Activated T-cell treated with anti-CD3 and anti-CD28 coated beads, Interleukin-2, amount 50 U/mL, for 1 hour (primary cell): ENCODE results near the gene TSPAN11.
"Not testable (repeated sequence)": the region's sequence is repeated elsewhere in the genome, so short reads cannot be mapped to it uniquely, and the experiment has no call there.

Source experiments
- DNase-seq: peaks from one replicate; pipeline ENCODE4 v3.0.0-alpha.2; 2020

Gene TSPAN11

DNA sequence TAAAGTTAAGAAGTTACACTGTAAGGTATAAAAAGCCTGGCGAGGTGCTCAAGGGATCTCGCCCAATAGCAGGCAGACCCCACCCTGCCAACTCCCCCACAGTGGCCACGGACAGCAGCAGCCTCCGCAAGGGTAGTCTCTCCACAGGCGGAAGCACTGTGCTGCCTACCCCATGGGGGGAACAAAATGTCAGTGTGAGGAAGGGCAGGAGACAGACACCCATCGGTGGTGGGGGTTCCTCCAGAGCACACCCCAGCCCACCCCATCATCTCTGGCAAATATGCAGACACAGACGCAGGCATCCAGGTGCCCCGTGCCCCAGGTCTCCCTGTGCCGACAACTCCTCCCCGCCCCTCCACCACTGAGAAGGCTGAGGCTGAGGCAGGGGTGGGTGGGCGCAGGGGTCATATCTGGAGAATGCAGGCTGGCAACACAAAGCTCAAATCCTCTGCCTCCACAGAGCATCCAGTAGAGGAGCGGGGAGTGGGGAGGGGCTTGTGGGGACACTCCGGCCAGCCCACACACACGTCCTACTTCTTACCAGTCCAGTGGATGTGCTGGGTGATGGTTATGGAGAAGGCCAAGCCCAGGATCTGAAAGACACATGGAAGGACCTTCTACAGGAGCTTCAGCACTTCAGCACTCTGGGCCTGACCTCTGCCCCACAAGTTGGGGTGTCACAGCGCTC lies 78.9 kb downstream of the TSPAN11 start:
- no peak for DNase-seq

DNA sequence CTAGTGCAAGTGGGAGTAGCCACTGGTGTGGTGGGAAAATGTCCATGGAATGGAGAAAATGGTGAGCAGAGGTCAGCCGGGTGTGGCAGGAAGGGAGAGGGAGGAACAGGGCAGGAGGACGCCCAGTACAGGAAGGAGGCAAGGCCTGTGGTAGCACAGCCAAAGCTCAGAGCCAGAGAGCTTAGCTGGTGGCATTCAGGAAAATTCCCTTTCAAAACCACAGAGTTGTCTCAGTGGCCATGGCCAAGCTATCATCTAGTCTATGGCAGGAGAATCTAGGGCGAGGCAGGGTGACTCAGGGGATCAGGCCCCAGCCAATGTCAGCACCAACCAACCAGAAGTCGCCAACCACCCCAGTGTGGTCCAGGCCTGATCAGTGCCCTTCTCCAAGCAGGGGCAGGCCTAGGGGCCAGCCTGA lies 79.4 kb downstream of the TSPAN11 start:
- no peak for DNase-seq

DNA sequence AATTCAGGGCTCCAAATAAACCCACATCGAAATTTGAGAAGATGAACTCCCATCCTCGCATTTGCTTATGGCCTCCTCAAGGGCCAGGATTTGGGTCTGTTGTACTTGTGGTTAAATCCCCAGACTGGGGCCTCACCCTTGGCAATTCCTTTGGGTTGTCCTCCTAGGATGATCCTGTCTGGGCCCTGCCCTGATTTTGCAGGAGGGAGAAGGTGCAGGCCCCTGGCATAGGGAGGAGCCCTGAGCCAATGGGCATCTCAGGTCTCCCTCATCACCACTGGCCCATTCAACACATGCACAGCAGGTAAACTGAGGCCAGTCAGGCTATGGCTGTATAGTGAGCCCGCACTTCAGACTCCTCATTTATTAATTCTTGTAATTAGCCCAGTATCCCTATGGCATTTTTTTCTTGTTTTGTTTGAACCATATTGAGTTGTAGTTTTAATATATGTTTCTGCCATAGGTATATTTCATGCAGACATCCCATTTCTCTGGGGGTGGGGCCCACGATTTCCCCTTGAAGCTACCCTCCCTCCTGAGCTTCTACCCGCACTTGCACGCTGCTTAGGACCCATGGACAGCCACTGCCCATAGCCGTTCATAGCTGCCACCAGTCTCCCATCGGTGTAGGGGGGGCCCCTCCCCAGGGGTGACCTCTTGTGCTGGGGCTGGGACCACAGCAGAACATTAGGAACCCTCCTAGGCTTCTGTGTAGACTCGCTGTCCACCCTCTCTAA lies 80.0 kb downstream of the TSPAN11 start:
- DNase-seq = no peak

DNA sequence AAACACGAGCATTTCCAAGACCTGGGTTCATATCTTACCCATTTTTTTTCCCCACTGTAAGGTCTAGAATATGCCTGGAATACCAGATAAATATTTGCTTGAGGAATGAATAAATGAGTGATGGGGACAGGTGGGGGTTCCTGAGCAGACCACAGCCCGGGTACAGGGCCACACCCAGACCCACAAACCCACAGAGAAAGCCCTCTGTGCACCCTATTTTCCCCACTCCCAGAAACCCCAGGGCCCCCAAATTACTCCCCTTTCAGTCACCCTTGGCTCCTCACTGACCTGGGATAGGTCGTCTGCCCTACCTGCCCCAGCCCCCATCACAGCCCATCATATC lies 80.6 kb downstream of the TSPAN11 start:
- no peak for DNase-seq

DNA sequence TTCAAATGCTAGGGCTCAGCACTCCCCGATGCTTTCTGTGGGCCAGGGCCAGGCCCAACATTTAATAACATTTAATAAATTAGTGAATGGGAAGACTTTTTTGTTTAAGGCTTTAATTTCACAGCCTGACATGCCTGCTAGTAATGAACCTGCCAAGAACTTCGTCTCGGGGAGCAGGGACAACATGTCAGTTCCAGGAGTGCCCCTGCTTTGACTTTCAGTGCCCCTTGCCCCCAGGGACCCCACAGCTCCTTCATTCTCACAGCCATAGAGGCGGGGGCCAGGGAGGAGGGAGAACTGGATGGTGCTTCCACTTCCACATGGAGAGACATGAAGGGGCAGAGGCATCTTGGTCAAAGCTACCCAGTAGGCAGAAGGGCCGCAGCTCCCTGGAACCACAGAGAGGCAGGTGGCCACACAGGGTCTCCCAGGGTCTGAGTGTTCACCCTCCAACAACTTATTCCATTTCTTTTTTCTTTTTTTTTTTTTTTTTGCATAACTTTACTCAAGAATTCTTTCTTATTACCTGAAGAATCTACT lies 81.2 kb downstream of the TSPAN11 start:
- no peak for DNase-seq

DNA sequence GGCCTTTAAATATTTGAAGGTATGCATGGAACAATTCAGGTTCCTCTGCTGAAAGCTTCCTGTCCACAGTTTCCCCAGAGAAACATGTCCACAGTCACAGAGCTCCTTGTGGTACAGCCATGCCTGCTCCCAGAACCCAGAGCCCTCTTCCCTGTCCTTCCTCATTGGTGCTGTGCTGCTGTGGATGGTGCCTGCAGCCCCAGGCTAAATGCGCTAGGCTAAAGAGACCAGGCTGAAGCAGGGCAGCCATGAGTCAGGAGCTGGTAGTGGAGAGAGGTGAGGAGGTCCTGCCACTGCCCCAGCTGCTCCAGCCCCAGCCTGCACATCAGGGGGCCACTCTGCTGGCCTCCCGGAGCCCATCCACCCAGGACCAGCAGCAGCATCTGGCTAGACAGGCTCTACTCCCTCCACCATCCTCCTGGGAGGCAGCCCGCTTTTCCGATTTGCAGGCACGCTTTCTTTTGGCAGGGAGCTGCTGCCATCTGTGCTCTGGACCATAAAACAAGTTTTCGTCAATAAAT lies 81.8 kb downstream of the TSPAN11 start:
- no peak for DNase-seq

DNA sequence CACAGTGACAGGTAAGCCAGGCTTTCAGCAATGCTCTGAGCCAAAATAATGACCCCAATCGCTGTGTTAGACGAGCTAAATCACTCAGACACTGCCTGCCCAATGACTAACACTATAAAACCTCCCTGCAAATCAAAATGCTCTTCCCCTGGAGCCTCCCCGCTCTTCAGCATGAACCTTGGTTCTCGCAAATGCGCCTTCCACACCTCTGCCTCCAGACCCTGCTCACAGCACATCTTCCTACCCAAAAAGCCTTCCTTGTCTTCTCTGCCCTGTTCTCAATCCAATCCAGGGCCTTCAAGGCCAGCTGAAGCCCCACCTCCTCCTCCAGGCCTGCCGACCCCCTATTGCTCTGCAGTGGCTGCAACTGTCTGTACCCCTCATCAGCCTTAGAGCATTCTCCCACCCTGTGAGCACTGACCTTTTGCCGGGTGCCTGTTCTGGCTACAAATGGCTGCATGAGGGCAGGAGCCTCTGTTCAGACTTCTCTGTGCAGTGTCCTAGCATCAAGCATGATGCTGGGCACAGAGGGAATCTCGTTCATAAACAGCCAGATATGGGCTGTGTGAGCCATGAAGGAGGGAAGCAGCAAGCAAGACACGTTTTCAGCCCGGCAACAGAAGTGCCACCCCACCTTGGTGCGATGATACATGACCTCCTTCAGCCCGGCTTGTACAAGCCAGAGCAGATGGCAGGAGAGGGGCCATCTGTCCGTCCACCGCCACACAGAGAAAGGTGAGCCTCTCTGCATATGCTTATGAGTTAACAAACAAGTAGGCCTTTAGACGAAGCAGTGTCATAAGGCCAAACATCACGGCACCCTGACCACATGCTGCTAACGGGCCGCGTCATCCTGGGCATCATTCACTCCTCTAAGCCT lies 82.7 kb downstream of the TSPAN11 start:
- no peak for DNase-seq

DNA sequence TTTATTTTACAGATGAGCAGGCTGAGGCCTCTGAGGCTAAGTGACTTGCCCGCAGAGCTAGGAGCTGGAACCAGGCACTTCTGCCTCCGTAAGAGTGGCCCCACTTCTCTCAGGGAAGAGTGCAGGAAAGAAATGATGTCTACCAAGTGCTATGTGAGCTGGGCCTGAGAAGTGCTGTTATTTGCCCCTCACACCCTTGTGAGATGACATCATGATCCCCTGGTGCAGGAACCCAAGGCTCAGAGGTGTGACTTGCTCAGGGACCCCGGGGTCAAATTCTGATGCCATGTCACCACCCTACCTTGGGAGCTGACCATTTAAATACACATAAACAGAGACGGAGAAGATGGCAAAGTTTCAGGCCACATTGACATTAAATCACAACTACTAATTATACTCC lies 83.4 kb downstream of the TSPAN11 start:
- DNase-seq = no peak

DNA sequence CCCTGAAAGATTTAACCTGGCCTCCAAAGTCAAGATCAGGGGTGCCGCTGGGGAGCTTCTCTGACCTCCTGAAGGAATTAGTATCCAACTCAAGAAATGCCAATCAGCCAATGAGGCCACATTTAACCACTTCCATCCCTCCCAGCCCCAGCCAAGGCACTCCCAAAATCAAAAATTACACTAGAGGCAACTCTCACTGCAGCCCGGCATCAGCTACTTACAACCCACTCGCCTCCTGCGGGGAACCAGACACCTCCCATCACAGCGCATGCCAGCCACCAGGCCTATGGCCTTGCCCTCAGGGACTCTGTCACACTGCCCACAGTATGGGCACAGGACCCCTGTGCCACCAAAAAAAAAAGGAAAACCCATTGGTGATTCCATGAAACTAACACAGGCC lies 84.8 kb downstream of the TSPAN11 start:
- no peak for DNase-seq

DNA sequence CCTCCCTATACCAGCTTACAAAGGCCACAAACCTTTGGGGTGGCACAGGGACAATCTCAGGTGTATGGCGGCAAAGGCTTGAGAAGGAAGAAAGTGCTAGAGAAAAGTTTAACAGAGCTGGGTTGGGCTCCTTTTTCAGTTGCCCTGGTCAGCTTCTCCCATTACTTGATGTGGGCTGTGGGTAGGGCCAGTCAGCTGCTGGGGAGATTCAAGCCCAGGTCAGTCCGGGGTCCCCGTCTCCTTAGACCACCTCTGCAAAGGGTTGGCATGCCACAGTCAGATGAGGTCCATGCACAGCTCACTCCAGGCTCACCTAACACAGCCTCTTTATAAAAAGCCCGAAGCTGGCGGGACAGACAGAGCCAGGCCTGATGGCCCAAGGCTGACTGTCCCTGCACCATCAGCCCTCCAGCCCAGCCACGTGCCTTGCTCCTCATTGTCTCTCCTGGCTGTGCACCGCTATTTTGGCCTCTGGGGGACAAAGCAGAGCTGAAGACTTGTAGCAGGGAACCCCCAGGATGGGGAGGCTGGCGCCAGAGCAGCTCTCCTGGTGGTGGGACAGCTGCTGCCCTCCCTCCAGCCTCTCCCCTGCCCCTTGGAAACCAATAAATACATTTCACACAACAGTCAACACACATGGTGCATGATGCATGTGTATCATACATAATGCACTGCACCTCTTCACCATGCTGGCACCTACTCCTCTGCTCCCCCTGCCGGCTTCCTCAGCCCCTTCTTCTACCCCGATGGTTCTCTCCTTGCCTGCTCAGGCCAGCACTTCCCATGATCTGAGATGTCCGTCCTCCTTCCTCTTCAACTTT lies 85.4 kb downstream of the TSPAN11 start:
- DNase-seq = no peak

DNA sequence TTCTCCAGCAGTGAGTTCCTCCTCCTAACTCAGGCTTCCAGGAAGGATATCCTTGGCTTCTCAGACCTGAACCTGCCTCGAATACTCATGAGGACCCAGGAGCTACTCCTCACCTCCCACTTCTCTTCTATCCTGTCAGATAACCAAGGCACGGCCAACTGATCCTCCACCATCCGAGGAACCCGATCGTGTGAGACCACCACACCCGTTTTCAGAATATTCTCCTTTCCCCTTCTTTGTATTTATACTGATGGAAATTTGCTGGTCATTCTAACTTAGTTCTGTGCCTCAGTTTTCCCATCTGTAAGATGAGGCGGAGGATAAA lies 86.0 kb downstream of the TSPAN11 start:
- not testable (repeated sequence) for DNase-seq

DNA sequence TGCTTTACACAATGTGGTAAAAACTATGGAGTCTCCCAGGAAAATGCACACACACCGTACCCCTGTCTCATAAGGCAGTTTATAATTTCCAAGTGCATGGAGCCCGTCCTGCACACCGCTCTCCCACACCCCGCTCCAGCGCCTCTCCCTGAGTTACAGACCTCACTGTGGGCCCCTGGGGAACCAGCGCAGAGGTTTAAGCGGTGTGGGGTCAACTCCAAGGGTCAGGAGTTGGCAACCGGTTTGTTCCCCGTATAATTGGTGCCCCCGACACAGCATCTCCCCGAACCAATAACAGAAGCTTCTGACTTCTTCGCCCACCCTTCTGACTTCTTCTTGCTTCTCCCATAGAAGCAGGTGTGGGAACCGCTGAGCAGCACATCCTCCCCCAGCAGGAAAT lies 88.7 kb downstream of the TSPAN11 start:
- DNase-seq = no peak

DNA sequence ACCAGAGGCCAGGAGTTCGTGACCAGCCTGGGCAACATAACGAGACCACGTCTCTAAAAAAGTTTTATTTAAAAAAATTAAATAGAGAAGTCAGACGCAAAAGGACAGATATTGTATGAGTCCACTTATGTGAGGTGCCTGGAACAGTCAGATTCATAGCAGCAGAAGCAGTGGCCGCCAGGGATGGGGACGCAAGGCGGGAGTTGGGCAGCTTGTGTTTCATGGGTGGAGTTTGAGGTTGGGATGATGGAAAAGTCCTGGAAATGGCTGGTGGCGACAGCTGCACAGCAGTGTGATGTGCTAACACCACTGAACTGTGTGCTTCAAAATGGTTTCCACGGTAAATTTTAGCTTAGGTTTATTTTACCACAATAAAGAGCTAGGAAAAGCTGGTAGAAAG lies 89.5 kb downstream of the TSPAN11 start:
- no peak for DNase-seq

DNA sequence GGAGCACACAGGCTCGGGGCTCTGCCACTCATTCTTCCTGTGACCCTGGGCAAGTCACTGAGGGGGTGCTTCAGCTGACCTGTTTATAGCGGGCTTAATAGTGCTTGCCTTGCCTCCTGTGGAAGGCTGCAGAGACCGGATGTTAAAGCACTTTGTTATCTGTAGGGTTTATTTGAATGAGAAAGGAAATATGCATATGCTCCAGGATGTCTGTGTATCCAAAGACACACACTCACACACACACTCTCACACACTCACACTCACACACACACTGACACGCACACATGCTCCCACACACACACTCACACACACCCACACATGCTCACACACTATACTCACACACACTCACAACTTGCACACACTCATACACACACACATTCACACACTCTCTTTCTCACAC lies 91.0 kb downstream of the TSPAN11 start:
- DNase-seq = no peak

DNA sequence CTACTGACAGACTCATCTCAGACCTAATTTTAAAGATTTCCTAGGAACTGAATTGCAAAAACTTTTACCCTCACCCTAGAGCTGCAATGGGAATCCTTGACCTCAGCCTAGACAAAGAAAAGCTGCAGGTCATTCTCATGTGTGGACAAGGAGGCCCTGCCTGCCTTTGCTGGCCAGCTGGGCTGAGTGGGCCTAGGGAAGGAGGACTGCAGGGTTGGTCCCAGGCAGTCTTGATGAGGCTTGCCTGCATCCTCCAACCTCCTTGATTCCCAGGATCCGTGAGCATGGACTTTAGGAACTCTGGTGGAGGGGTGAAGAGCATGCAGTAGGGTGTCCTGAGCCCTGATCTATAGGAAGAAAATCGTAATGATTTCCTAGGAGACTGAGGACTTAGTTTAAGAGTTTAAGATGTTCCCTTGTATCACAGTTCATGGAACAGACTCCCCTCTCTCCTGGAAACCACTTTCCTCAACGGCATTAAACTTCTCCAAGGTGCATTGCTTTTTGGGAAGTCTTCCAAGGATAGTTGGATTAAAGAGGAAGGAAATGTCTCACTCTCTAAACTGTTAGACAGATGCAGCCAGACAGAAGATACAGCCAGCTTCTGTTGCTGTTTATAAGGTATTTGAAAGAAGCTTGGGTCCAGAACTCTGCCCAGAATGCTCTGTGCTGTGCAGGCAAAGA lies 91.7 kb downstream of the TSPAN11 start:
- no peak for DNase-seq

DNA sequence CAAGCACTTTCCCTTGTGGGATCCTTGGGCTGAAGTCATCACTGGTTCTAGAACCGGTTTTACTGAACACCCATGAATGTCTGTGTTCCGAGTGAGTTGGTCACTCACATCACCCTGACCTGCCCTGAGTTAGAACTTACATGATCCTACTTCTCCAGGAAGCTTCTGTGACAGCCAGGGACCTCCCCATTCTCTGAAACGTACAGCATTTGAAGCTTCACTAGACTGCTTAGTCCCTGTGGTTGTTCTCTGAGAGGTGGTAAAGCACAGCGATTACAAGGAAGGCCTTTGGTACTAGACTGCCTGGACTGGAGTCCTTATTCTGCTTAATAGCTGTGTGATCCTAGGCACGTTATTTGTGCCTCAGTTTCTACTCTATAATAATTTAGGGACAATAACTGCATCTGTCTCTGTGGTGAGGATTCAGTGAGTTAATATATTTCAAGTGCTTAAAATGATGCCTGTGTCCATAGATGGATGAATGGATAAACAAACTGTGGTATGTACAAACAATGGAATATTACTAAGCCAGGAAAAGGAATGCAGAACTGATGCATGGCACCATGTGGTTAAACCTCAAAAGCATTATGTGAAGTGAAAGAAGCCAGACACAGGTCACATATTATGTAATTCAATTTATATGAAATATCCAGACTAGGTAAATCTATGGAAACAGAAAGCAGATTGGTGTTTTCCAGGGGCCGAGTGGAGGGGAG lies 92.4 kb downstream of the TSPAN11 start:
- no peak for DNase-seq

DNA sequence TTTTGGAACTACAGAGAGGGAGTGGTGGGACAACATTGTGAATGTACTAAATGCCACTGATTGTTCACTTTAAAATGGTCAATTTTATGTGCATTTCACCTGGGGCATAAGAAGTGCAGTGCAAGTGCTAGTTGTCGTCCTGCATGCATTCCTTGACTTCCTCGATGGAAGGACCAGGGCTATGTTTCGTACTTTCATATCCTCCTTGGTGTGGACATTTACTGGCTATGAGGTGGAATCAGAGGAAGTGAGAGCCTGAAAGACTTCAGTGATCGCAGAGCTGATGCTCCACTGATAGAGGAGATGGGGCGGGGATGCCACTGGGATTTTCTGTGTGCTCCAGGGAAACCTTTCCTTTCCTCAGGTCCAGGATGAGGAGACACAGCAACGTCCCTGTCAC lies 93.0 kb downstream of the TSPAN11 start:
- no peak for DNase-seq

DNA sequence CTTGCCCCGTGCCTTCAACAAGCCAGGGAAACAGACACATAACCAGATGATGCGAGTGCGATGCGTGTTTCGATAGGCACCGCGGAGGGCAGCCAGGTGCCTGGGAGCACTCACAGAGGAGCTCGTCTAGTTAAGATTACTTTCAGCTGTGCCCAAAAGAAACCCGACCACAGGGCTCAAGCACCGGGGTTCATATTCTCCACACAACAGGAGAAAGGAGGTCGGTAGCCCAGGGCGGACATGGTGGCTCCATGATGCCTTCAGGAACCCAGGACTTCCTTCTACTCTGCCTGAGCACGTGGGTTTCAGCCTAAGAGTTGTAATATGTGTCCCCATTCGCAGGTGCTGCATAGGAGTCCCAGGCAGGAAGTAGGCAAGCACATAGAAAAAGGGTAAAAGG lies 93.4 kb downstream of the TSPAN11 start:
- DNase-seq = no peak

DNA sequence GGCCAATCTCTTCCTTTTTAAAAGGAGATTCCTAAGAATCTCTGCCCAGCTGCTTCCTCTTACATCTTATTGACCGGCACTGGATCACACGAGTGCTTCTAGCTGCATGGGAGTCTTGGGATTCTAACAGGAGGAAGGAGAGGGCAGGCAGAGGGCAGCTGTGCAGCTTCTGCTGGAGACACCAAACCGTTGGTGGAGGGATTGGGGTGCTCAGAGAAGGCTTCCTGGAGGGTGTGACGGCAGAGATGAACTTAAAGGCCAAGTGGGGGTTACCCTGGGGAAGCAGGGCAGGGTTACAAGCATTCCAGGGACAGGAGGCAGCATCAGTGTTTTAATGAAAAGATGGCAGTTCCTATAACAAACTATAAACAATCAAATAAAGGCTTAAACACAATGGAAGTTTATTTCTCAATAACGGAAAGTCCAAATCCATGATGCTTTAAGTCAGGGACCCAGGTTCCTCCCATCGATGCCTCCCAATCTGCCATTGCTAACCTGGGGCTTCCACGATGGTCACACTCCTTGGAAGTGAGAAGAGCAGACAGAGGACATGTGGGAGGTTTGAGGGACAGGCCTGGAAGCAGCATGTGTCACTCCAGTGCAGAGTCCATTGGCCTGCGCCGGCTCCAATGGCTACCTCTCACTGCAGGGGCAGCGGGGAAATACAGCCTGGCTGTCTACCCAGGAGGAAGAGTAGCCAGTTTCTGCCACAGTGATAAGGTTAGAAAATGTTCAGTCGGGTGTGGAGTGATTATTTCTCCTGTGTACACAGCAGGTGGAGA lies 94.0 kb downstream of the TSPAN11 start:
- no peak for DNase-seq

DNA sequence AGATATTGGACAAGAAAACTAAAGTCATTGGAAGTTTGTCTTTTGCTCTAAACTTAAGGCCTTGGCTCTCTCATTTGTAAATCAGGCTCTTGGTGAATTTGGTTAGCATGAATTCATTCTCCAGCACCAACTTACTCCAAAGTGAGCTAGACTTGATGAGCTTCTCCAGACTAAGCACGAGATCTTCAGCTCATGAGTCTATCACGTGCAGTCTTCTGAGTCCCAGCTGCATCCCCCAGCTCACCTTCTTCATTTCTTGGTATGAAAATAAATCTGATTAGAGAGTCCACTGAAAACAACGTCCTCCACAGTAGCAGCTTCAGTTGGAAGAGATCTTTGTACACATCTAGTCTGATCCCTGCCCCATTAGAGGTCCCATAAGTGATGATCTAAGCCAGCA lies 94.6 kb downstream of the TSPAN11 start:
- no peak for DNase-seq
